HEK293T (cell line): ENCODE measurements around the gene SC5D.

Experiments used
- CTCF ChIA-PET: fragments of 350-600 bp; formaldehyde crosslinking; extraction: SDS; loops from one replicate; lab custom pipeline; 2021; ENCODE audit warnings: antibody characterized with exemption, inconsistent platforms; lab: Yijun Ruan, JAX
- POLR2A ChIA-PET: fragments of 350-600 bp; formaldehyde crosslinking; extraction: SDS; loops from one replicate; lab custom pipeline; 2020; ENCODE audit warnings: antibody characterized with exemption, inconsistent platforms; lab: Yijun Ruan, JAX
- DNase-seq: peaks from one replicate; pipeline ENCODE4 v3.0.0; 2012; ENCODE audit warnings: mixed read lengths; ENCODE audit errors: extremely low spot score
- ARNT ChIP-seq: fragments of 450-650 bp; IDR thresholded peaks from 2 replicates; pipeline ENCODE4 v1.6.1; 2017; ENCODE audit warnings: mild to moderate bottlenecking
- BHLHE40 ChIP-seq: fragments of 450-650 bp; IDR thresholded peaks from 2 replicates; pipeline ENCODE4 v1.6.1; 2016; ENCODE audit warnings: mild to moderate bottlenecking, moderate library complexity, borderline replicate concordance
- CTBP1 ChIP-seq: fragments of 450-650 bp; IDR thresholded peaks from 2 replicates; pipeline ENCODE4 v1.6.1; 2016; ENCODE audit warnings: borderline replicate concordance
- ELF4 ChIP-seq: fragments of 450-650 bp; IDR thresholded peaks from 2 replicates; pipeline ENCODE4 v1.6.1; 2017; ENCODE audit warnings: antibody characterized with exemption
- FOXA1 ChIP-seq: fragments of 450-650 bp; IDR thresholded peaks from 2 replicates; pipeline ENCODE4 v1.6.1; 2016; ENCODE audit warnings: mild to moderate bottlenecking
- FOXK2 ChIP-seq: fragments of 450-650 bp; IDR thresholded peaks from 2 replicates; pipeline ENCODE4 v1.6.1; 2016; ENCODE audit warnings: mild to moderate bottlenecking
- FOXM1 ChIP-seq: fragments of 450-650 bp; IDR thresholded peaks from 2 replicates; pipeline ENCODE4 v1.6.1; 2017; ENCODE audit warnings: mild to moderate bottlenecking, borderline replicate concordance
- HDGF ChIP-seq: fragments of 450-650 bp; IDR thresholded peaks from 2 replicates; pipeline ENCODE4 v1.6.1; 2017; ENCODE audit warnings: antibody characterized with exemption, borderline replicate concordance
- L3MBTL2 ChIP-seq: fragments of 450-650 bp; conservative IDR thresholded peaks from 2 replicates; pipeline ENCODE4 v1.6.1; 2016; ENCODE audit warnings: mild to moderate bottlenecking
- LEF1 ChIP-seq: fragments of 450-650 bp; IDR thresholded peaks from 2 replicates; pipeline ENCODE4 v1.6.1; 2017; ENCODE audit warnings: mild to moderate bottlenecking, borderline replicate concordance
- NFRKB ChIP-seq: fragments of 450-650 bp; IDR thresholded peaks from 2 replicates; pipeline ENCODE4 v1.6.1; 2016; ENCODE audit warnings: mild to moderate bottlenecking, moderate library complexity
- PKNOX1 ChIP-seq: fragments of 450-650 bp; IDR thresholded peaks from 2 replicates; pipeline ENCODE4 v1.6.1; 2016
- SP1 ChIP-seq: fragments of 450-650 bp; IDR thresholded peaks from 2 replicates; pipeline ENCODE4 v1.6.1; 2017
- SUZ12 ChIP-seq: fragments of 450-650 bp; IDR thresholded peaks from 2 replicates; pipeline ENCODE4 v1.6.1; 2016; ENCODE audit warnings: mild to moderate bottlenecking
- TARDBP ChIP-seq: fragments of 450-650 bp; IDR thresholded peaks from 2 replicates; pipeline ENCODE4 v1.6.1; 2016
- ZNF384 ChIP-seq: fragments of 450-650 bp; IDR thresholded peaks from 2 replicates; pipeline ENCODE4 v1.6.1; 2016

SC5D gene

GRCh38 chr11:121249039-121249663 lies 43.4 kb upstream of the SC5D start:
- CTCF ChIA-PET, result no interaction called here
- POLR2A ChIA-PET, result interaction anchor here (1.3 kb wide), 1 partner anchor 12 kb away, joined by 3 read pairs; no protein-coding TSS in a partner anchor
- TF ChIP-seq SP1 (no peak), ARNT (no peak), ELF4 (no peak), HDGF (no peak), BHLHE40 (no peak), PKNOX1 (no peak), SUZ12 (no peak)
- peak; percentile 52 for DNase-seq

GRCh38 chr11:121250843-121251242 lies 41.7 kb upstream of the SC5D start:
- TF ChIP-seq CTBP1, result no peak
- no peak for TF ChIP-seq BHLHE40
- TF ChIP-seq PKNOX1, result no peak
- no peak for TF ChIP-seq ZNF384
- no peak for TF ChIP-seq TARDBP
- TF ChIP-seq ELF4, result no peak
- TF ChIP-seq SP1, result no peak
- TF ChIP-seq SUZ12, result no peak
- no peak for TF ChIP-seq NFRKB
- no peak for TF ChIP-seq FOXK2
- TF ChIP-seq HDGF, result no peak
- no peak for DNase-seq
- CTCF ChIA-PET, result interaction anchor here (1.0 kb wide), 1 partner anchor 14 kb away, joined by 3 read pairs; no protein-coding TSS in a partner anchor
- POLR2A ChIA-PET, result interaction anchor here (1.4 kb wide), 1 partner anchor 42 kb away, joined by 5 read pairs; the partner anchor contains the start of gene SC5D

- TF ChIP-seq HDGF (no peak), SUZ12 (no peak), TARDBP (no peak), ELF4 (no peak), L3MBTL2 (no peak), ARNT (no peak), BHLHE40 (no peak), CTBP1 (no peak)
- ChIA-PET CTCF (no interaction called here), POLR2A (no interaction called here)
- DNase-seq, result no peak
Observed at GRCh38 chr11:121253951-121254350, 38.6 kb upstream of the SC5D start.

GRCh38 chr11:121254756-121255155 lies 37.8 kb upstream of the SC5D start:
- TF ChIP-seq HDGF, result no peak
- no peak for TF ChIP-seq FOXA1
- no peak for TF ChIP-seq FOXK2
- no peak for TF ChIP-seq BHLHE40
- no peak for TF ChIP-seq SP1
- no peak for TF ChIP-seq ELF4
- TF ChIP-seq LEF1, result no peak
- TF ChIP-seq ARNT, result no peak
- no peak for TF ChIP-seq TARDBP
- TF ChIP-seq L3MBTL2, result no peak
- no peak for TF ChIP-seq FOXM1
- TF ChIP-seq ZNF384, result no peak
- POLR2A ChIA-PET, result interaction anchor here (1.0 kb wide), 1 partner anchor 38 kb away, joined by 3 read pairs; the partner anchor contains the start of gene SC5D
- CTCF ChIA-PET, result no interaction called here
- DNase-seq, result no peak

- POLR2A ChIA-PET, result interaction anchor here (1.0 kb wide), 1 partner anchor 37 kb away, joined by 3 read pairs; the partner anchor contains the start of gene SC5D
- CTCF ChIA-PET, result no interaction called here
- no peak for DNase-seq
Observed at GRCh38 chr11:121255473-121256125, 37.0 kb upstream of the SC5D start.

More at GRCh38 chr11:121255473-121256125, 37.0 kb upstream of the SC5D start:
- TF ChIP-seq FOXM1 (no peak), HDGF (no peak), ARNT (no peak), LEF1 (no peak), BHLHE40 (no peak), ZNF384 (no peak), NFRKB (no peak), CTBP1 (no peak), L3MBTL2 (no peak), TARDBP (no peak), ELF4 (no peak), PKNOX1 (no peak), SP1 (no peak), FOXK2 (no peak), FOXA1 (no peak), SUZ12 (no peak)
